Activated T-cell treated with anti-CD3 and anti-CD28 coated beads, Interleukin-2, amount 50 U/mL, for 4 hours (primary cell): Measurements from ENCODE around the gene SPDYE3. TPM values are rescaled to one million over a fixed set of nuclear protein-coding genes. Genes with fewer than 3 reads are reported as not detected.

Experiments used
- ATAC-seq, 2 donors: fragments of 200-7000 bp; cut with Tn5 transposase; one replicate each; pipeline ENCODE4 v1.10.0; 2021
- DNase-seq: peaks from one replicate; pipeline ENCODE4 v3.0.0-alpha.2; 2020
- H3K27me3 Mint-ChIP-seq: one replicate; pipeline ENCODE4 v1.8.0; 2021; ENCODE audit warnings: low read depth, mixed read lengths
- H3K36me3 Mint-ChIP-seq: one replicate; pipeline ENCODE4 v1.8.0; 2022; ENCODE audit warnings: mixed read lengths; ENCODE audit not compliant: insufficient read depth
- H3K4me1 Mint-ChIP-seq: one replicate; pipeline ENCODE4 v1.8.0; 2021; ENCODE audit warnings: low read depth, mixed read lengths
- H3K4me3 Mint-ChIP-seq: one replicate; pipeline ENCODE4 v1.8.0; 2021; ENCODE audit warnings: mild to moderate bottlenecking, moderate library complexity, mixed read lengths
- H3K9me3 Mint-ChIP-seq: one replicate; pipeline ENCODE4 v1.8.0; 2021; ENCODE audit warnings: mixed read lengths
- total RNA-seq, 3 donors: library from RNA; stranded (reverse); gene quantifications; one replicate each; pipeline ENCODE4 v1.2.1, GENCODE V29; 2021

SPDYE3 gene
- total RNA-seq, 3 donors from 2014 or later: not detected

- ATAC-seq: peak; percentile 6 to 33
- Mint-ChIP-seq H3K4me1 (peaks cover 30% of the 10 kb centered on the region), H3K4me3 (no peak overlapping the region), H3K36me3 (peaks cover 22% of the 10 kb centered on the region), H3K27me3 (no peaks in the 10 kb centered on the region), H3K9me3 (no peaks in the 10 kb centered on the region)
- DNase-seq: peak; percentile 25
Measured at GRCh38 chr7:100366411-100367250, 59.1 kb downstream of the SPDYE3 start.

DNA sequence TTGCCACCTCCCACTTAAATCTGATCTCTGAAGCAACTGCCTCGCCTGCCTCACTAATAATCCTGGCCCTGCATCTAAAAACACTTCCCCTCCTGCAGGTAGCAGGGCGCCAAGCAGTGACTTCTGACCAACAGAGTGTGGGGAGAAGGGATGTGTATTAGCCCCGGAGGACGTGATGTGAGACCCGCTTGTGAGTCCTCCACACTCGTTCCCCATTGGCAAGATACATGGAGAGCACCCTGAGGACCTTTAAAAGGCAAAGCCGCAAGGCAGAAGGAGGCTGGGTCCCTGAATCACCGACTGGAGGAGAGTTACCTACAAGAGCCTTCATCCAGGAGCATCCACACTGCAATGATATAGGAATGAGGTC lies 59.7 kb downstream of the SPDYE3 start:
- Mint-ChIP-seq H3K27me3 (no peaks in the 10 kb centered on the region), H3K36me3 (peaks cover 19% of the 10 kb centered on the region), H3K4me1 (peaks cover 30% of the 10 kb centered on the region), H3K4me3 (no peak overlapping the region), H3K9me3 (no peaks in the 10 kb centered on the region)
- no peak for DNase-seq
- ATAC-seq: no peak

- H3K4me3 Mint-ChIP-seq: no peak overlapping the region
- DNase-seq: no peak
- no peak for ATAC-seq
- H3K4me1 Mint-ChIP-seq: peaks cover 34% of the 10 kb centered on the region
- H3K9me3 Mint-ChIP-seq: no peaks in the 10 kb centered on the region
- no peaks in the 10 kb centered on the region for H3K27me3 Mint-ChIP-seq
- H3K36me3 Mint-ChIP-seq: peaks cover 19% of the 10 kb centered on the region
Measured at GRCh38 chr7:100367676-100368613, 60.4 kb downstream of the SPDYE3 start.

DNA sequence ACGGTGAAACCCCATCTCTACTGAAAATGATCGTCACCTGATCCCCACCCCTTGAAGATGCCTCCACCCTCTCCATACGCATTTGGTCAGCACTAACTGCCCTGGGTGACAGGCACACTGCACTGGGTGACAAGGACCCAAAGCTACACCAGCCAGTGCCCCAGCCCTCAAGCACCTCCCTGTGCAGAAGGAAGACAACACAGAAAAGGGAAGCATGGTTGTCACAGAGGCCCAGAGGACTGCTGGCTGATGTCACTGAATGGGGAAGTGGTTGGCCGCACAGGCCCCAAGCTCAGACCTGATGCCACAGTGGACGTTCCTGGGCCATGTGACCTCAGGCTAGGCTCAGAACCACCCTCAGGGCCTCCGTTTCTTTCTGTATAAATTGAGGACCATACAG lies 61.6 kb downstream of the SPDYE3 start:
- no peaks in the 10 kb centered on the region for H3K9me3 Mint-ChIP-seq
- H3K4me1 Mint-ChIP-seq: peaks cover 34% of the 10 kb centered on the region
- no peak for DNase-seq
- no peak for ATAC-seq
- no peak overlapping the region for H3K4me3 Mint-ChIP-seq
- peaks cover 8% of the 10 kb centered on the region for H3K36me3 Mint-ChIP-seq
- H3K27me3 Mint-ChIP-seq: no peaks in the 10 kb centered on the region

DNA sequence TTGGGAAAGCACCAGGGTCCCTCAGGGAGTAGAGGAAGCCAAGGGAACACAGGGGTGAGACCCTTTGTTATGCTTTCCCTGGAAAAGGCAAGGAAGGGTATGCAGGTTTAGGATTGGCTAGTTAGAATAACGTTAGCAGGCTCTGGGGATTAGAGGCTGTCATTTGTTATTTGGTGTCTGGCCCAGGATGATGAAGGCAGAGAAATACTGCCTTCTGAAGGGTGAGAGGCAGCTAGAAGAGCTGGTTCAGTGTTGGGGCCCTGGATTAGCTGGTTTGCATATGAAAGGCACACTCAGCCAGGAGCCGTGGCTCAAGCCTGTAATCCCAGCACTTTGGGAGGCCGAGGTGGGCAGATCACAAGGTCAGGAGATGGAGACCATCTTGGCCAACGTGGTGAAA lies 62.8 kb downstream of the SPDYE3 start:
- H3K27me3 Mint-ChIP-seq: no peaks in the 10 kb centered on the region
- ATAC-seq: no peak
- H3K36me3 Mint-ChIP-seq: peaks cover 4% of the 10 kb centered on the region
- H3K4me3 Mint-ChIP-seq: no peak overlapping the region
- DNase-seq: no peak
- H3K9me3 Mint-ChIP-seq: no peaks in the 10 kb centered on the region
- H3K4me1 Mint-ChIP-seq: peaks cover 30% of the 10 kb centered on the region

- ATAC-seq (no peak), DNase-seq (no peak)
- no peak overlapping the region for H3K4me3 Mint-ChIP-seq
- H3K36me3 Mint-ChIP-seq: peaks cover 4% of the 10 kb centered on the region
- H3K27me3 Mint-ChIP-seq: no peaks in the 10 kb centered on the region
- peaks cover 26% of the 10 kb centered on the region for H3K4me1 Mint-ChIP-seq
- no peaks in the 10 kb centered on the region for H3K9me3 Mint-ChIP-seq
Measured at GRCh38 chr7:100370746-100371145, 63.2 kb downstream of the SPDYE3 start.

DNA sequence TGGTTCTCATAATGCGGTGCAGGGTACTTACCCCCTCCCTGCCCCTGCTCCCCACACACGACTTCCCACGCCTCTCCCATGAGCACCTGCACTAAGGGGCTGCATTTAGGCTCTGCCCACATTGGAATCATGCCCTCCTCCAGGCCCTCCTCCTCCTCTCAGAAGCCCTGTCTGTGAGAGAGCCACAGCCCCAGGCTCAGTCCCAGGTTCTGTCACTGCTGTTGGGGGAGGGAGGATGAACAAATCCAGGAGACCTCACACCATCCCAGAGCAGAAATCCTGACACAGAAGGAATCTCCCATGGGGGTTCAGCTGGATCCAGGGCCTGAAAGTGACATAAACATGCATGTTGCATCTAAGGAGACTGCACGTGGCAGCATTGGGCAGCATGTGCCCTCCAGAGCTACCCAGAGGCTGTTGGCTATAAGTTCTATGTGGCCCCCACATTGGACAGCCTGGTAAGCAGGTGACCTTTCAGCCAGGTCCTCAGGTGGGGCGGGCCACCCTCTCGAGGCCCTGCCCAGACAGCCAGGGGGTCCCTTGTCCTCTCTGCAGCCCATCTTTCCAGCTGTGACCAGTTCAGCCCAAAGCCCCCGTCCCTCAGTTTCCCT lies 64.2 kb downstream of the SPDYE3 start:
- no peak for DNase-seq
- ATAC-seq: no peak
- H3K4me3 Mint-ChIP-seq: no peak overlapping the region

More for the DNA sequence above, 64.2 kb downstream of the SPDYE3 start:
- Mint-ChIP-seq H3K36me3 (peaks cover 3% of the 10 kb centered on the region), H3K4me1 (peaks cover 20% of the 10 kb centered on the region), H3K27me3 (no peaks in the 10 kb centered on the region), H3K9me3 (no peaks in the 10 kb centered on the region)

Other genes starting within 250 kb of the SPDYE3 start
- gene ZNF3, start 226.0 kb upstream of the SPDYE3 start, total RNA-seq: 10 to 100 TPM; 18.8 to 21.8 (median 21.6) TPM
- 100 to 1,000 TPM; 105 to 120 (median 112) TPM for gene COPS6, start 218.7 kb upstream of the SPDYE3 start, total RNA-seq
- 100 to 1,000 TPM; 471 to 592 (median 521) TPM for gene MCM7, start 206.3 kb upstream of the SPDYE3 start, total RNA-seq
- 10 to 100 TPM; 13.4 to 16.0 (median 16.0) TPM for gene AP4M1, start 206.1 kb upstream of the SPDYE3 start, total RNA-seq
- 10 to 100 TPM; 67.3 to 74.2 (median 72.9) TPM for gene TAF6, start 188.3 kb upstream of the SPDYE3 start, total RNA-seq
- 1 to 10 TPM; 6.6 to 8.6 (median 7.6) TPM for gene CNPY4, start 188.1 kb upstream of the SPDYE3 start, total RNA-seq
- 1 to 10 TPM; 3.0 to 4.8 (median 3.2) TPM for gene MBLAC1, start 180.7 kb upstream of the SPDYE3 start, total RNA-seq
- 100 to 1,000 TPM; 109 to 119 (median 115) TPM for gene LAMTOR4, start 158.8 kb upstream of the SPDYE3 start, total RNA-seq
- gene TRAPPC14, start 149.0 kb upstream of the SPDYE3 start, total RNA-seq: 10 to 100 TPM; 41.9 to 45.6 (median 43.6) TPM
- gene GAL3ST4, start 139.1 kb upstream of the SPDYE3 start, total RNA-seq: 1 to 10 TPM in 1 of 3 donors, under 1 TPM in 2; 0.33 to 1.2 (median 0.40) TPM
- gene GPC2, start 130.3 kb upstream of the SPDYE3 start, total RNA-seq: 1 to 10 TPM; 3.5 to 4.2 (median 4.1) TPM
- gene STAG3, start 129.8 kb upstream of the SPDYE3 start, total RNA-seq: 1 to 10 TPM; 3.3 to 5.8 (median 3.9) TPM
- gene PVRIG, start 87.8 kb upstream of the SPDYE3 start, total RNA-seq: 10 to 100 TPM; 21.9 to 37.1 (median 27.8) TPM
- 10 to 100 TPM; 29.2 to 48.8 (median 34.3) TPM for gene PILRB, start 50.4 kb downstream of the SPDYE3 start, total RNA-seq
- 1 to 10 TPM in 2 of 3 donors, under 1 TPM in 1; 0.38 to 6.6 (median 1.1) TPM for gene PILRA, start 65.8 kb downstream of the SPDYE3 start, total RNA-seq
- 1 to 10 TPM; 4.2 to 5.1 (median 4.8) TPM for gene ZCWPW1, start 121.0 kb downstream of the SPDYE3 start, total RNA-seq
- gene MEPCE, start 122.1 kb downstream of the SPDYE3 start, total RNA-seq: 10 to 100 TPM; 82.4 to 87.2 (median 84.4) TPM
- gene PPP1R35, start 128.8 kb downstream of the SPDYE3 start, total RNA-seq: 10 to 100 TPM; 36.3 to 42.6 (median 37.4) TPM
- gene SPACDR, start 156.6 kb downstream of the SPDYE3 start, total RNA-seq: under 1 TPM; 0.26 to 0.46 (median 0.41) TPM
- gene TSC22D4, start 171.5 kb downstream of the SPDYE3 start, total RNA-seq: 10 to 100 TPM; 65.4 to 81.9 (median 81.5) TPM
- under 1 TPM; 0.11 to 0.33 (median 0.18) TPM for gene NYAP1, start 176.2 kb downstream of the SPDYE3 start, total RNA-seq
- 10 to 100 TPM; 58.6 to 72.0 (median 65.9) TPM for gene AGFG2, start 231.5 kb downstream of the SPDYE3 start, total RNA-seq